HepG2 (cell line): ENCODE measurements around the gene ZNF559. TPM values are rescaled to one million over a fixed set of nuclear protein-coding genes. Genes with fewer than 3 reads are reported as not detected.
A peak's percentile ranks its signal among the peaks of the same experiment; 100 is the strongest.

ENCODE experiments used
- CREB3 ChIP-seq: sonication (generic); formaldehyde crosslinking; IDR thresholded peaks from 2 replicates; pipeline ENCODE4 v1.5.0; 2020; ENCODE audit warnings: missing genetic modification reagents
- FOXC1 ChIP-seq: sonication (generic); formaldehyde crosslinking; IDR thresholded peaks from 2 replicates; pipeline ENCODE4 v1.8.0; 2022; ENCODE audit warnings: mild to moderate bottlenecking, missing genetic modification reagents, borderline replicate concordance
- JARID2 ChIP-seq: sonication (generic); formaldehyde crosslinking; IDR thresholded peaks from 2 replicates; pipeline ENCODE4 v1.8.1; 2023; ENCODE audit warnings: missing genetic modification reagents, inconsistent platforms; ENCODE audit not compliant: insufficient replicate concordance
- KDM2A ChIP-seq: sonication (generic); formaldehyde crosslinking; IDR thresholded peaks from 2 replicates; pipeline ENCODE4 v1.4.0; 2020; ENCODE audit warnings: low read depth, missing genetic modification reagents, borderline replicate concordance
- MAFG ChIP-seq: sonication (generic); formaldehyde crosslinking; IDR thresholded peaks from 2 replicates; pipeline ENCODE4 v1.5.1; 2020; ENCODE audit warnings: mild to moderate bottlenecking, missing genetic modification reagents
- NONO ChIP-seq, 2 experiments: fragments of 450-650 bp in 1 of 2; sonication (generic) in 1 of 2; formaldehyde crosslinking in 1 of 2; IDR thresholded peaks in 1 of 2; conservative IDR thresholded peaks in 1 of 2; 2 replicates each; pipeline versions ENCODE4 v1.6.1 to v1.8.0; 2017 to 2022; ENCODE audit warnings: mild to moderate bottlenecking in 1 of 2, missing genetic modification reagents in 1 of 2, moderate library complexity in 1 of 2
- PHB2 ChIP-seq: fragments of 450-650 bp; IDR thresholded peaks from 2 replicates; pipeline ENCODE4 v1.6.1; 2018; ENCODE audit not compliant: partially characterized antibody
- SP1 ChIP-seq, 2 experiments: fragments of 450-650 bp in 1 of 2; sonication (generic) in 1 of 2; formaldehyde crosslinking in 1 of 2; IDR thresholded peaks; 2 replicates each; pipeline versions ENCODE4 v1.4.0 to v1.6.1; 2016 to 2020; ENCODE audit warnings: missing genetic modification reagents in 1 of 2
- SSRP1 ChIP-seq: IDR thresholded peaks from 2 replicates; pipeline ENCODE4 v1.6.1; 2016; ENCODE audit warnings: control low read depth
- TBX3 ChIP-seq: fragments of 450-650 bp; IDR thresholded peaks from 2 replicates; pipeline ENCODE4 v1.6.1; 2017; ENCODE audit warnings: antibody characterized with exemption, mild to moderate bottlenecking, inconsistent platforms, borderline replicate concordance
- UBTF ChIP-seq: sonication (generic); formaldehyde crosslinking; IDR thresholded peaks from 2 replicates; pipeline ENCODE4 v1.4.0; 2020; ENCODE audit warnings: mild to moderate bottlenecking, missing genetic modification reagents
- ZFY ChIP-seq: sonication (generic); formaldehyde crosslinking; IDR thresholded peaks from 2 replicates; pipeline ENCODE4 v1.4.0; 2020; ENCODE audit warnings: missing genetic modification reagents
- ZNF256 ChIP-seq: sonication (generic); formaldehyde crosslinking; conservative IDR thresholded peaks from 2 replicates; pipeline ENCODE4 v1.4.0; 2020; ENCODE audit warnings: missing genetic modification reagents
- ZNF496 ChIP-seq: sonication (generic); formaldehyde crosslinking; IDR thresholded peaks from 2 replicates; pipeline ENCODE4 v1.8.1; 2023; ENCODE audit warnings: mild to moderate bottlenecking, moderate library complexity, missing genetic modification reagents; ENCODE audit not compliant: insufficient replicate concordance
- ZNF609 ChIP-seq: sonication (generic); formaldehyde crosslinking; IDR thresholded peaks from 2 replicates; pipeline ENCODE4 v1.4.0; 2020; ENCODE audit warnings: mild to moderate bottlenecking, missing genetic modification reagents, borderline replicate concordance
- polyA plus RNA-seq, 8 experiments: library from polyadenylated mRNA; depleted of rRNA in 3 of 8; stranded (reverse) in 7 of 8; unstranded in 1 of 8; fragments of >200 nt; fragmentation: Illumina TruSeq in 4 of 8; extraction: Trizol in 4 of 8; gene quantifications; 2 replicates each; pipeline versions ENCODE4 v1.2.1 to v1.2.3, GENCODE V29; 2011 to 2016; ENCODE audit warnings: low read depth in 4 of 8, missing spikeins in 1 of 8, mixed read lengths in 1 of 8; ENCODE audit not compliant: insufficient read depth in 1 of 8
- total RNA-seq, 5 experiments: library from RNA; depleted of rRNA; stranded (reverse); fragments of >200 nt; fragmentation: Illumina TruSeq; extraction: Trizol; gene quantifications; 2 replicates each; pipeline ENCODE4 v1.2.3, GENCODE V29; 2016; ENCODE audit warnings: low read depth in 1 of 5
- TF ChIP-seq, protein P1 (sequence below), 2 experiments: IDR thresholded peaks; 2 replicates each; pipeline ENCODE4 v1.6.1; 2011 to 2012; ENCODE audit warnings: low read length in 2 of 2, borderline replicate concordance in 1 of 2, low read depth in 1 of 2, mild to moderate bottlenecking in 1 of 2, moderate library complexity in 1 of 2

Gene ZNF559
- total and polyA plus RNA-seq, 2 of the 13 experiments (the other 11 are each of a cell fraction or from before 2014, with no cell fraction given) = 6.3 to 9.8 TPM

DNA sequence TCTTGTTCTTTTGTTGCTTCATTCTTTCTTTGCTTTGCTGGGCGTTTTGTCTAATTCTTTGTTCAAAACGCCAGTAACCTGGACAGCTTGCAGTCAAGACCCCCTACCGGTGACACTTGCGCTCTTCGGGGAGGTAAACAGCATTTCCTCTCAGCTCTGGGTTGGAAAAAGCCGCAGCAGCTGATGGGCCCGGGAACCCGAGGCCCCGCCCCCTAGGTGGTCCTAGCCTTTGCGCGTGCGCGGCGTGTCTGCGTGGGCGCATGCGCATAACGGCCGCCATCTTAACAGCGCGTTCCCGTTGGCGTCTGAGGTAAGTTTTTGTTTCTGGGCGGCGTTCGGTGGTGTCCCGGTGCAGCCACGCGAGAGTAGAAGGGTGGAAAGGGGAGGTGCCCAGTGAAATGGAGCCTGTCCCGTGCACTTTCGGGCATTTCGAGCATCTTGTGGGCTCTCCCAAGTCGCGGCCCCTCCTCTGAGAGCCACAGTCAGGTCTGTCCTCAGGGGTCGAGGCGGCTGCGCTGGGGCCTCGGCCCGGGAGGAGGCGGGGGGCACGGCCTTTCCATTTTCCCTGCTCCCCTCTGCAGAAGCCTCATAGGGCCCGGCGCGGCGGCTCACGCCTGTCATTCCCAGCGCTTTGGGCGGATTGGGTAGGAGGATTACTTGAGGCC, at the start of gene ZNF559 (continued):
- TF ChIP-seq, protein P1, sequence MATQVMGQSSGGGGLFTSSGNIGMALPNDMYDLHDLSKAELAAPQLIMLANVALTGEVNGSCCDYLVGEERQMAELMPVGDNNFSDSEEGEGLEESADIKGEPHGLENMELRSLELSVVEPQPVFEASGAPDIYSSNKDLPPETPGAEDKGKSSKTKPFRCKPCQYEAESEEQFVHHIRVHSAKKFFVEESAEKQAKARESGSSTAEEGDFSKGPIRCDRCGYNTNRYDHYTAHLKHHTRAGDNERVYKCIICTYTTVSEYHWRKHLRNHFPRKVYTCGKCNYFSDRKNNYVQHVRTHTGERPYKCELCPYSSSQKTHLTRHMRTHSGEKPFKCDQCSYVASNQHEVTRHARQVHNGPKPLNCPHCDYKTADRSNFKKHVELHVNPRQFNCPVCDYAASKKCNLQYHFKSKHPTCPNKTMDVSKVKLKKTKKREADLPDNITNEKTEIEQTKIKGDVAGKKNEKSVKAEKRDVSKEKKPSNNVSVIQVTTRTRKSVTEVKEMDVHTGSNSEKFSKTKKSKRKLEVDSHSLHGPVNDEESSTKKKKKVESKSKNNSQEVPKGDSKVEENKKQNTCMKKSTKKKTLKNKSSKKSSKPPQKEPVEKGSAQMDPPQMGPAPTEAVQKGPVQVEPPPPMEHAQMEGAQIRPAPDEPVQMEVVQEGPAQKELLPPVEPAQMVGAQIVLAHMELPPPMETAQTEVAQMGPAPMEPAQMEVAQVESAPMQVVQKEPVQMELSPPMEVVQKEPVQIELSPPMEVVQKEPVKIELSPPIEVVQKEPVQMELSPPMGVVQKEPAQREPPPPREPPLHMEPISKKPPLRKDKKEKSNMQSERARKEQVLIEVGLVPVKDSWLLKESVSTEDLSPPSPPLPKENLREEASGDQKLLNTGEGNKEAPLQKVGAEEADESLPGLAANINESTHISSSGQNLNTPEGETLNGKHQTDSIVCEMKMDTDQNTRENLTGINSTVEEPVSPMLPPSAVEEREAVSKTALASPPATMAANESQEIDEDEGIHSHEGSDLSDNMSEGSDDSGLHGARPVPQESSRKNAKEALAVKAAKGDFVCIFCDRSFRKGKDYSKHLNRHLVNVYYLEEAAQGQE (IDR thresholded peaks at IDR 0.05; ENCODE audit: borderline replicate concordance in 1 of 2, low read depth in 1 of 2, low read length in 2 of 2) = no peak
- no peak for TF ChIP-seq SSRP1 (CRISPR knock-in tag)
- no peak for TF ChIP-seq MAFG
- no peak for TF ChIP-seq FOXC1 (CRISPR knock-in tag)
- TF ChIP-seq ZNF256 (CRISPR knock-in tag) = no peak
- TF ChIP-seq SP1 (IDR thresholded peaks at IDR 0.05) = no peak
- no peak; the same call in 1 of the 2 replicates for TF ChIP-seq SP1 (CRISPR knock-in tag; IDR thresholded peaks at IDR 0.05)
- no peak for TF ChIP-seq ZNF496 (CRISPR knock-in tag)
- no peak for TF ChIP-seq PHB2
- no peak for TF ChIP-seq TBX3
- 0 out of 2 replicates have a peak, but pooled peaks have one; percentile 22 for TF ChIP-seq KDM2A (CRISPR knock-in tag)
- TF ChIP-seq UBTF = peak; percentile 28; the same call in 1 of the 2 replicates
- no peak for TF ChIP-seq NONO (IDR thresholded peaks at IDR 0.05)
- no peak for TF ChIP-seq NONO (CRISPR knock-in tag; conservative IDR thresholded peaks at IDR 0.05)
- TF ChIP-seq CREB3 (CRISPR knock-in tag) = no peak
- TF ChIP-seq JARID2 (CRISPR knock-in tag) = no peak
- no peak for TF ChIP-seq ZNF609
- TF ChIP-seq ZFY (CRISPR knock-in tag) = no peak
